NCI-H2107 (cell line): ENCODE results near the gene PPP2R5C.
"Not testable (repeated sequence)": the region's sequence is repeated elsewhere in the genome, so short reads cannot be mapped to it uniquely, and the experiment has no call there.

Source experiments
- DNase-seq: peaks from one replicate; lab custom pipeline; 2025; lab: John Stamatoyannopoulos, UW

Gene PPP2R5C

DNA sequence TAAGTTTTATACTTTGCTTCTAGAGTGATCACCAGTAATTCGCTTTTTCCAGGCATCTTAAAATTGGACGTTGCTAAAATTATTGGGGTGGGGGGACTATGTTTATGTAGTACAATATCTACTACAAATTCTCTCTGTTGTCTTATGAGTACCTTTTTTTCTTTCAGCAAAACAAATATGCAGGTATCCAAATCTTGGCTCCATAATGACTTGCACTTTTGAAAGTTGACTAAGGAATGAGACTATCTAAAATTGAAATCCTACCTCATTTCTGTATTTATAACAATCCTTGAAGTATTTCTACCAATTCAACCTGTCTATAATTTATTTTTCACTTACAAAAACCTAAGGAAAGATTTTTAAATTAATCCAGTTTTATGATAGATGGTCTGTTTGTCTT is 205.2 kb downstream of the PPP2R5C start:
- DNase-seq, result no peak

DNA sequence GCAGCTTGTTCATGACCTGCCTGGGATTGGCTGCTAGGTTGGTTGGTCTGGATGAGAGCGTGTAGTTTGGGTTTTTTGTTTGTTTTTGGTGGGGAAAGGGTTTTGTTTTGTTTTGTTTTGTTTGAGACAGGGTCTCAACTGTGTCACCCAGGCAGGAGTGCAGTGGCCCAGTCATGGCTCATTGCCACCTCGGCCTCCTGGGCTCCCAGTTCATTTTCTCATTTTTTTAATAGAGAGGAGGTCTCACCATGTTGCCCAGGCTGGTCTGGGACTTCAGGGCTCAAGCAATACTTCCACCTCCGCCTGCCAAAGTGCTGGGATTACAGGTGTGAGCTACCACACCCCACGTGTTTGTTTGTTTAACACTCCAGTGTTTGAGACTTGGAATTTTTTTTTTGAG is 206.7 kb downstream of the PPP2R5C start:
- DNase-seq, result no peak

DNA sequence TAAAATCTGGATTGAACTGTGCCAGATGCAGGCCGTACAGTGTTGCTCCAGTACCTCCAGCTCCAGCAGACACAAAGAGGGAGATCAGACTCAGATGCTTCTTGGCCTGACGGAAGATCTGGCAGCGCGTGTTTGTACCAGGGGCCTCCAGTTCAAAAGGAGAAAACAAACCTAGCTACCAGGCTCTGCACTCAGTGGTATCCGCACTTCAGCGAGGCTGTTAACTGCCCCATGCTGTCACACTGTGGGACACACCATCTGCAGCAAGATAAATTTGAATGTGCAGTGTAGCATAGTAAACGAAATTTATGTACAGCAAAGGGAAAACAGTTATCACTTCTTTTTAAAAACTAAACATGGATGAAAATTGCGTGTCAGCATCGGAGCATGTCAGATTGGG is 208.0 kb downstream of the PPP2R5C start:
- no peak for DNase-seq

DNA sequence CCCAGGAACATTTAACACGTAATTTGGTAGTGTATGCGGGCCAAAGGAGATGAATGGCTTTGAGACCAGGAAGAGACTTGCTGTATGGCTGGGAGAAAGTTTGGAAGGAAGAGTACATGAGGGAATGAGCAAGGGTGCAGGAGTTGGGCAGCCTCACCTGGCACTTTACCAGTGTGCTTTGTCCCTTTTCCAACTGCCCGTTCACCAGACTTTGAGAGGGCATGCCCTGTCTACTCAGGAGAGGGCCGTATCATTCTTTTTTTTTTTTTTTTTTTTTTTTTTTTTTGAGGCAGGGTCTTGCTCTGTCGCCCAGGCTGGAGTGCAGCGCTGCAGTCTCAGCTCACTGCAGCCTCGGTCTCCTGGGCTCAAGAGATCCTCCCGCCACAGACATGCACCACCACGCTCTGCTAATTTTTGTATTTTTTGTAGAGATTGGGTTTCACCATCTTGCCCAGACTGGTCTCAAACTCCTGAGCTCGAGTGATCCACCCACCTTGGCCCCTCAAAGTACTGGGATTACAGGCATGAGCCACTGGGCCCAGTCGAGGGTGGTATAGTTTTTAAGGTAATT is 209.4 kb downstream of the PPP2R5C start:
- DNase-seq, result no peak

DNA sequence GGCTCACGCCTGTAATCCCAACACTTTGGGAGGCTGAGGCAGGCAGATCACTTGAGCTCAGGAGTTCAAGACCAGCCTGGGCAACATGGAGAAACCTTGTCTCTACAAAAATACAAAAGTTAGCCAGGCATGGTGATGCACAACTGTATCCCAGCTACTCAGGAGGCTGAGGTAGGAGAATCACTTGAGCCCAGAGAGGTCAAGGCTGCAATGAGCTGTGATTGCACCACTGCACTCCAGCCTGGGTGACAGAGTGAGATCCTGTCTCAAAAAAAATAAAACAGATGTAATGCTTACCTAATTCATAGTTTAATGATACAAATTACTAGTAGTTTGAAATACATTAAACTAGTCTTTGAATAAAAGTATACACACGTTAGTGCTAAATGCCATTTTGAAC is 209.9 kb downstream of the PPP2R5C start:
- DNase-seq, result not testable (repeated sequence)

DNA sequence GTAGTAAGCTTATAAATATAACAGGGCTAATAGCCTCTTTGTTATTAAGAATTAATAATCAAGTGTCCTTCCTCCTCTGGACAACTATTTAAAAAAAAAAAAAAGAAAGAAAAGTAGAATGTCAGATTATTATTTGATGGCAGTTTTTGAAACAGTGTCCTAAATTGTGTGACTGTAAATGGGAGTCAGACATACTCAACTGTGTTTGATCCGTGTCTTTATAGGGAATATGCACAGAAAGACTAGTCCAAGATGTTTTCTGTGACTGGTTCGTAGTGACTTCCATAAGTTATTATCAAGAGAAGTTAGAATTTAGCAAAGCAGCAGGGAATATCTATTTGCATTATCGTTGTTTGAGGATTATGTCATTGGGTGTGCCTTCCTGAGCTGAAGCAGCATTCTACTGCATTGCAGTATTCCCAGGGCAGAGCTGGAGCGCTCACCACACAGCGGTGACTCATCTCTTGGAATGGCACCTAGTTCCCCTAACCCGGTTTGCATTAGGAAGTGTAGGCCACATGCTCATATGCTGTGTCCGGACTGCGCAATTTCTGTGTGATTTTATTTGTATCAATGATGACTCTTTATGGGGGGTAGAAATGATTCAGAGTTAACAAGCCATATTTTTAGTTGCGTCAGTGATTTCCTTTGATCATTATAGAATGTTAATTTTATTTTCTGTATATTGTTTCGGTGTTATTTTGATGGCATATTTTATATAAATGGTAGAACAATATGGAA is 210.8 kb downstream of the PPP2R5C start:
- peak; percentile 32 for DNase-seq

DNA sequence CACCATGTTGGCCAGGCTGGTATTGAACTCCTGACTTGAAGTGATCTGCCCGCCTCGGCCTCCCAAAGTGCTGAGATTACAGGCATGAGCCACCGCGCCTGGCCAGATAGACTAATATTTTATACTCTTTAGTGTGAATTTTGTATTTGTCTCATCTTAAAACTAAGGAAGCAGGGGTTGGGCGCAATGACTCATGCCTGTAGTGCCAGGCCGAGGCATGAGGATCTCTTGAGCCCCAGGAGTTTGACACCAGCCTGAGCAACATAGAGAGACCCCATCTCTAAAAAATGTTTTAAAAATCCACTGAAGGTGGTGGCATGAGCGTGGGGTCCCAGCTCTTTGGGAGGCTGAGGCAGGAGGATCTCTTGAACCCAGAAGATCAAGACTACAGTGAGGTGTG is 211.8 kb downstream of the PPP2R5C start:
- DNase-seq, result no peak

DNA sequence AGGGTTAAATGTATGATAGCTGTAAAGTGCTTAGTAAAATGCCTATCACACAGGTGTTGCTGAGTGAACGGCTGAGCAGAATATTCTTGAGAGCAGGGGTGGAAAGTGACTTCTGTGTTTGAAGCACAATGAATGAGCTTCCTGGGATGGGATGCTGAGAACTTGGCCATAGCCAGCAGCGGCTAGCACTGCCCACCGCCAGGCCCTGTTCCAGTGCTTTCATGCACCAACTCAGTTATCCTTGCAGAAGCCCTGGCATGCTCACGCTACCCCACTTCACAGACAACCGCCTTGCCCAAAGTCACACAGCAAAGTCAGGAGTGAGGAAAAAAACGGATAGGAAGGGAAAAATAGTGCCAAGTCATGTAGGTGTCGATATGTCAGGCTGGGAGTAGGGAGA is 213.7 kb downstream of the PPP2R5C start:
- no peak for DNase-seq
